ENCODE results near the gene SLC6A9. TPM values are rescaled to one million over a fixed set of nuclear protein-coding genes. Genes with fewer than 3 reads are reported as not detected.

The SLC6A9 gene
- total RNA-seq, 1 experiment from 2014 or later: 0.40 TPM

- DNase-seq (ENCODE audit: low read depth): no peak
These were observed 28.6 kb downstream of the SLC6A9 start for GRCh38 chr1:44002606-44003157.

- DNase-seq (ENCODE audit: low read depth): no peak
These were observed 29.1 kb downstream of the SLC6A9 start for GRCh38 chr1:44002165-44002564.

- no peak for DNase-seq (ENCODE audit: low read depth)
These were observed 31.1 kb downstream of the SLC6A9 start for GRCh38 chr1:44000122-44000665.

GRCh38 chr1:43999455-43999854, 31.8 kb downstream of the SLC6A9 start:
- DNase-seq (ENCODE audit: low read depth): no peak

DNA sequence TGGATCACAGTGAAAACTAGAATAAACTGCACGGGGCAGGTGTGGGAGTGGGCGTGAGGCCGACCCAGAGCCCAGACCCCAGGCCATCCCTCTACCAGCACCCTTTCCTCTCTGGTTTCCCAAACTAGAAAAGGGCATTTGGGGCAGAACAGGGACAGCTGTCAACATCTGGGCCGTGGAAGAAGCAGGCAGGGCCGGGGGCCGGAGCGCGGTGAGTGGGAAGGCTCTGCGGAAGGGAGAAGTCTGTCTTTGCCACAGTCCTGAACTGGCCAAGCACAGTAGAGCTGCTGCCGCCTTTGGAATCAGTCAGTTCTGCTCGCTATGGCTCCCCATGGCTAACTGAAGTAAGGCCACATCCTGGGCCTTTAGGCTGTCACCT, 33.3 kb downstream of the SLC6A9 start:
- DNase-seq (ENCODE audit: low read depth): no peak

- DNase-seq (ENCODE audit: low read depth): no peak
These were observed 33.8 kb downstream of the SLC6A9 start for GRCh38 chr1:43997295-43997999.

- no peak for DNase-seq (ENCODE audit: low read depth)
These were observed 34.5 kb downstream of the SLC6A9 start for GRCh38 chr1:43996733-43997115.

DNA sequence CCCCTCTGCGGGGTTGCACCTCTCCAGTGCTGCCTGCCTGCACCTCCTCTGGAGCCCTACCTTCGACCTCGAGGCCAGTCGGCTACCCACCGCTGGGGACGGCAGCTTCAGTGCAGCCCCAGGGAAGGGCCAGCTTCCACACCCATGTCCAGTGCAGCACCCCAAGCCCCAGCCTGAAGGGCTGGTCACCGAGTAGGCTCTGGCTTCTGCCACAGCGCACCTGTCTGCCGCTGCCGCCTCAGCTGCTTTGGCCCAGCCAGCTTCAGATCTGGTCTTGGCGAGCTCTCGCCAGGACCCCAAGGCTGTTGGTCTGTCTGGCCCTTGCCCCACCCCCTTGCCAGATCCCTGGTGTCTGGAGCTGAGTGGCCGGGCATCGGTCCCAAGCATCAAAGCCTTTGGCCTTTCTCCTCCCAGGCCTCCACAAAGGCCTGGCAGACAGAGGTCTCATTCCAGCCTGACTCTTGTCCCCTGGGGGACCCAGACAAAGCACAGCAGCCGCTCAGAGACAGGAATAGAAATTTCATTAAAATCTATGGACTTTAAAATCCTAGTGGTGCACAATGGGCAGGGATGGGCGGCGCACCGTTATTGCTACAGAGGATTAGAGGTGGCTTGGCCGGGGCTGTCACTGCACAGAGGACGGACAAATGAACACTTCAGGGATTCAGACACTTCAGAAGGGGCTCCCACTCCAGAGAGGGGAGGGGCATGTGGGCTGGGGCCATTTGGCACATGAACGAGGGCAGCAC, 35.1 kb downstream of the SLC6A9 start:
- no peak for DNase-seq (ENCODE audit: low read depth)

- DNase-seq (ENCODE audit: low read depth): no peak
These were observed 36.2 kb downstream of the SLC6A9 start for GRCh38 chr1:43994794-43995790.

DNA sequence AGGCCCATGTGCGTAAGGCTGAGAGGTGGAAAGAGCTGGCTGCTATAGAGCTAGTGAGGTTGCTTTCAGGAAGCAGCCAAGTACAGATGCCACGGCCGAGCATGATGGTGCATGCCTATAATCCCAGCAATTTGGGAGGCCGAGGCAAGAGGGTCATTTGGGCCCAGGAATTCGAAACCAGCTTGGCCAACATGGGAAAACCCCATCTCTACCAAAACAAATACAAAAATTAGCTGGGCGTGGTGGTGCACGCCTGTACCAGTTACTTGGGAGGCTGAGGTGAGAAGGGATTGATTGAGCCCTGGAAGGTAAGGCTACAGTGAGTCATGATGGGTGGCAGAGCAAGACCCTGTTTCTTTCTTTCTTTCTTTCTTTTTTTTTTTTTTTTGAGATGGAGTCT, 37.2 kb downstream of the SLC6A9 start:
- DNase-seq (ENCODE audit: low read depth): no peak

DNA sequence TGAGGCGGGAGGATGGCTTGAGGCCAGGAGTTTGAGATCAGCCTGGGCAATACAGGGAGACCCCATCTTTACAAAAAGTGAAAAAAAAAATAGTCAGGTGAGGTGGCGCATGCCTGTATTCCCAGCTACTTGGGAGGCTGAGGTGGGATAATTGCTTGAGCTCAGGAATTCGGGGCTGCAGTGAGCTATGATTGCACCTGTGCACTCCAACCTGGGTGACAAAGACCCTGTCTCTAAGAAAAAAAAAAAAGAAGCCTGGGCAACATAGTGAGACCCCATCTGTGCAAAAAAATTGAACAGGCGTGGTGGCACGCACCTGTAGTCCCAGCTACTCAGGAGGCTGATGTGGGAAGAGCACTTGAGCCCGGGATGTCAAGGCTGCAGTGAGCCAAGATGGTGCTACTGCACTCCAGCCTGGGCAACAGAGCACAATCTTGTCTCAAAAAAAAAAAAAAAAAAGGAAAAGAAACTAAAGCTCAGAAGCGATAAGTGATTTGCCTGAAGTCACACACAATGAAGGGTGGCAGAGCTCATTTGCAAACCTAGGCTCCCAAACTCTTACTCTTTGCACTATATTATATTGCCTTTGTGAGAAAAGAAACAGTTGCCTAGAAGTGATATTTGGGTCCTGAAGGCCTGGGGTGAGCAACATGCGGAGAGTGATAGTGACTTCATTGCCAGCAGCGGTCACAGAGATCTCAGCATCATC, 37.9 kb downstream of the SLC6A9 start:
- DNase-seq (ENCODE audit: low read depth): no peak

- no peak for DNase-seq (ENCODE audit: low read depth)
These were observed 38.8 kb downstream of the SLC6A9 start for GRCh38 chr1:43992232-43992995.

DNA sequence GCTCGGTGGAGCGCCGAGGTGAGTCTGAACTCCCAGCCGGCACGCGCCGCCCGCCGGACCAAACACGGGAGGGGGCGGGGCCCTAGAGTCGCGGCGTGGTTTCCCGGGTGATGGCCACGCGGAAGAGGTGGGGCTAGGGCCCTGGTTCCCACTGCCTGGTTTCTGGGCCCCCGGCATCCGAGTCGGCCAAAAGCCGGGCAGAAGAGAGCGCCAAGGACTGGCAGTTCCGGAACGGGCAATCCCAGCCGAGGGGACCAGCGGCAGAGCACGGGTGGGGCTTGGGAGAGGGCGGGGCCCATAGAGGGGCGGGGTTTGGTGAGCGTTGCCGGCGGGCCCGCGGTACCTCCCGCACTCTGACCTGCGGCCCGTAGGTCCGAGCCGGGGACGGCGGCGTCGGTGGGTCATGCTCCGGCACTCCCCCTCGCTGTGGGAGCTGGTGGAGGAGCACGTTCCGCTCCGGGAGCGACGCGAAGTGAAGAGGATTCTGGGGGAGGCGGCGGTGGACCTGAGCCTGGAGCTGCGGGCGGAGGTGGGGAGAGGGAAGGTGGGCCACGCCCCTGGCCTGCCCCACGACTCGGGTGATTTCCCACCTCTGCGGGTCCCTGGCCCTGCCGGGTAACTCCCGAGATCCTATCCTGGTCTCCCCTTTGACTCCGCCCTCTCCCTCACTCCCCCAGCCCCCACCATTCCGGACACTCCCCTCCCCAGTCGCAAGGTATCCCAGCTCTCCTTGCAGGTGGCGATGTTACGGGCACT, 39.6 kb downstream of the SLC6A9 start, which contains the start of gene CCDC24:
Gene CCDC24, plus strand, starts transcription at position 124 of the 756 bp plus-strand sequence. Its CDS starts 280 bp downstream, at position 404.
- peak; percentile 85 for DNase-seq (ENCODE audit: low read depth)

DNA sequence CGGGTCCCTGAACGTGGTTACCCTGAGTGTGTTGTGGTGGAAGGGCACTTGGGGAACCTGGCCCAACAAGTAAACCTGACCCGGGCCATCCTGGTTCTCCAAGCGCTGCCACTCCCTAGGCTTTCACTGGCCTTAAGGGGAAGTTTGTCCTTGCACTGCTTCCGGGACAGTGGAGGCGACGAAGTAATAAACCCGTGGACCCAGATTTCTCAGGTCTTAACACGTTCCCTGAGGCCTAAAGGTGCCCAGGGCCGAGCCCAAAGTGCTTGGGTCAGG, 40.1 kb downstream of the SLC6A9 start:
- DNase-seq (ENCODE audit: low read depth): no peak

- DNase-seq (ENCODE audit: low read depth): no peak
These were observed 40.7 kb downstream of the SLC6A9 start for GRCh38 chr1:43990271-43991199.

- no peak for DNase-seq (ENCODE audit: low read depth)
These were observed 43.9 kb downstream of the SLC6A9 start for GRCh38 chr1:43987159-43987902.

DNA sequence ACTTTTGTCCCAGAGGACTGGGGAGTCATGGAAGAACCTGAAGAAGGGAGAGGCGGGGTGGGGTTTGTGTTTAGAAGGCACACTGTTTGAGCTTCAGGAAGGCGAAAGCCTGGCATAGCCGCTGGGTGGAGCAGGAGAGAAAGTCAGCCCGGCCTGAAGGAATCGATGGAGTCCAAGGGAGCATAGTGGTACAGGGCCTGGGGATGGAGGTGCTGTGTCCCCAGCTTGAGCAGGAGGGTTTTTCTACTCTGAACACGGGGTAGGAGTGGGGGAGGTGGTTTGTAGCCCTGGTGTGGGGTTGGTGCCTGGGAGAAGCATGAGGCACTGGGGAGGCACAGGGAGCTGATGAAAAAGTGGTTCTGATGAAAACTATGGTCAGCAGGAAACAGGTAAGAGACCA, 44.5 kb downstream of the SLC6A9 start:
- no peak for DNase-seq (ENCODE audit: low read depth)

All from LHCN-M2 (cell line).